GM10266 (cell line): ENCODE measurements around the gene FGA.

ENCODE experiments used
- DNase-seq: peaks from one replicate; pipeline ENCODE4 v3.0.0; 2012; ENCODE audit errors: extremely low spot score
- TF ChIP-seq, protein P1 (sequence below): IDR thresholded peaks from 2 replicates; pipeline ENCODE4 v1.5.1; 2012; ENCODE audit warnings: mild to moderate bottlenecking, low read depth; ENCODE audit not compliant: control insufficient read depth, insufficient read depth; ENCODE audit errors: missing control alignments

FGA gene

DNA sequence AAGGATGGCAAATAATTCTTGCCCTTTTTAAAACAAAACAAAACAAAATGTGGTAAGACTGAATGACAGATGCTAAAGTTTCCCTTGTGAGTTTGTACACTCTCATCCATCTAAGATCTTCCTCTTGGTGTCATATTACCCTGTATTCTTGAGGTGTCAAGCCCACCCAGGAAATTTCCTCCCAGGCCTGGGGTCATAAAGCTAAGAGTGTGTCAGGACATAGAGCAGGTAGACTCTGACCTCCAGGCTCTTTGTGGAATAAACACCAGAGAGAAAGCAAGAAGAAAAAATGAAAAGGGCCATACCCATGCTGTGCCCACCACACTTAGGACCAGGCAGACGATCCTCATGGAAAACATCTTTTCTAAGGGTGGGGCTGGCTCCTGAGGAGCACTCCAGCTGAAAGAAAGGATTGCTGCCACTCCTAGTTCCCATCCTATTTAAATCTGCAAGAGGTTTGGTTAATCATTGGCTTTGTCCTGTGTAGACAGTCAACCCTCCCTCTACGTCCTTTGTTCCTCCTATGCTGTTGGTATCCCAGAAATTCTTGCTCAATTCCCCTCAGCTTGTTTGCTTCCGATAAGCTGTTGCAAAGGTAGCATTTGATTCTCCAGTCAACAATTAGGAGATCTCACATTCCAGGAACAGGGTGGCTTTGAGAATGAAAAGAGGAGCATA, at the start of gene FGA:
FGA (minus strand) TSS at position 414 of the 678 bp plus-strand sequence; CDS start at position 359, 55 bp downstream.
- TF ChIP-seq, protein P1, sequence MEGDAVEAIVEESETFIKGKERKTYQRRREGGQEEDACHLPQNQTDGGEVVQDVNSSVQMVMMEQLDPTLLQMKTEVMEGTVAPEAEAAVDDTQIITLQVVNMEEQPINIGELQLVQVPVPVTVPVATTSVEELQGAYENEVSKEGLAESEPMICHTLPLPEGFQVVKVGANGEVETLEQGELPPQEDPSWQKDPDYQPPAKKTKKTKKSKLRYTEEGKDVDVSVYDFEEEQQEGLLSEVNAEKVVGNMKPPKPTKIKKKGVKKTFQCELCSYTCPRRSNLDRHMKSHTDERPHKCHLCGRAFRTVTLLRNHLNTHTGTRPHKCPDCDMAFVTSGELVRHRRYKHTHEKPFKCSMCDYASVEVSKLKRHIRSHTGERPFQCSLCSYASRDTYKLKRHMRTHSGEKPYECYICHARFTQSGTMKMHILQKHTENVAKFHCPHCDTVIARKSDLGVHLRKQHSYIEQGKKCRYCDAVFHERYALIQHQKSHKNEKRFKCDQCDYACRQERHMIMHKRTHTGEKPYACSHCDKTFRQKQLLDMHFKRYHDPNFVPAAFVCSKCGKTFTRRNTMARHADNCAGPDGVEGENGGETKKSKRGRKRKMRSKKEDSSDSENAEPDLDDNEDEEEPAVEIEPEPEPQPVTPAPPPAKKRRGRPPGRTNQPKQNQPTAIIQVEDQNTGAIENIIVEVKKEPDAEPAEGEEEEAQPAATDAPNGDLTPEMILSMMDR = no peak
- DNase-seq = no peak

DNA sequence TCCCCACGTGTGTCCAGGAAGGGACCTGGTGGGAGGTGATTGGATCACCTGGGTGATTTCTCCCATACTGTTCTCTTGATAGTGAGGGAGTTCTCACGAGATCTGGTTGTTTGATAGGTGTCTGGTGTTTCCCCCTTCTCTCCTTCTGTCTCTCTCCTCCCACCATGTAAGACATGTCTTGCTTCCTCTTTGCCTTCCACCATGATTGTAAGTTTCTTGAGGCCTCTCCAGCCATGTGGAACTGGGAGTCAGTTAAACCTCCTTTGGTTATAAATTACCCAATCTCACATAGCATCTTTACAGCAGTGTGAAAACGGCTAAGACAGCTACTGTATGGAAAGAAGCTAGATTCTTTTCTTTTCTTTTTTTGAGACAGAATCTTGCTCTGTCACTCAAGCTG, 43.5 kb upstream of the FGA start:
- DNase-seq = no peak

DNA sequence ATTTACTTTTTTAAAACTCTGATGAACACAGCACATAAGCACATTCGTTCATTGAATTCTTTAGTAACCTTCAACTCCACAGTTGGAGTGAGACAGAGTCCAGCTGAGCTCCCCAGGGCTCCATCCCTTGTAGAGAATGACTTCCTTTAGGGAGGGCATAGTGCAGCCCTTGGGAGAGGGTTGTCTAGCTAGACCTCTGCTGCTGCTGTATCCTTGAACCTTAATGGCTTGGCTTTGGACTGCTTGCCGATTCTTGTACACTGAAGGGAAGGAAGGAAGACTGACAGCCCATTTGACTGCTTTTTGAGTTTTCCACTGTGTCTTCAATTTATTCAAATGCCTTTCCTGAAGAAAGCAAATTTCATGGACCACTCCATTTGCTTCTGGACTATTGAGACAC, 41.3 kb upstream of the FGA start:
- no peak for DNase-seq
- TF ChIP-seq, protein P1 = no peak

More for the DNA sequence above, 43.5 kb upstream of the FGA start:
- TF ChIP-seq, protein P1 = no peak

DNA sequence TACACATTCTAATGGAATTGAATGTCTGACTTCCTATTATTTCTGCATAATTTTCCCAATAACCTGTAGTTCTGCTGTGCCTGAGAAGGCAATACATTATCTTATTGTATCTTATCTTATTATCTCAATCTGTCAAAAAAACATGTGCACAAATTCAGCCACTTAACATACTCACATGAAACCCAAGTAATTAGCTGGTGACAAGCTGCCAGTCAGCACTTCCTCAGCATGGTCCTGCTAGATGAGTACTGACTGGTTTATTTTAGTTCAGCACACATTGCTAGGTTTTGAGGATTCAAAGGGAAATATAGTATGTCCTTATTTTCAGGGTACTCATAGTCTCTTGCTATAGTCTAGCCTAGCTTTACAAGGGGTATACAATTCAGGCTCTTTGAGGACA, 39.8 kb upstream of the FGA start:
- no peak for DNase-seq
- TF ChIP-seq, protein P1 = no peak

DNA sequence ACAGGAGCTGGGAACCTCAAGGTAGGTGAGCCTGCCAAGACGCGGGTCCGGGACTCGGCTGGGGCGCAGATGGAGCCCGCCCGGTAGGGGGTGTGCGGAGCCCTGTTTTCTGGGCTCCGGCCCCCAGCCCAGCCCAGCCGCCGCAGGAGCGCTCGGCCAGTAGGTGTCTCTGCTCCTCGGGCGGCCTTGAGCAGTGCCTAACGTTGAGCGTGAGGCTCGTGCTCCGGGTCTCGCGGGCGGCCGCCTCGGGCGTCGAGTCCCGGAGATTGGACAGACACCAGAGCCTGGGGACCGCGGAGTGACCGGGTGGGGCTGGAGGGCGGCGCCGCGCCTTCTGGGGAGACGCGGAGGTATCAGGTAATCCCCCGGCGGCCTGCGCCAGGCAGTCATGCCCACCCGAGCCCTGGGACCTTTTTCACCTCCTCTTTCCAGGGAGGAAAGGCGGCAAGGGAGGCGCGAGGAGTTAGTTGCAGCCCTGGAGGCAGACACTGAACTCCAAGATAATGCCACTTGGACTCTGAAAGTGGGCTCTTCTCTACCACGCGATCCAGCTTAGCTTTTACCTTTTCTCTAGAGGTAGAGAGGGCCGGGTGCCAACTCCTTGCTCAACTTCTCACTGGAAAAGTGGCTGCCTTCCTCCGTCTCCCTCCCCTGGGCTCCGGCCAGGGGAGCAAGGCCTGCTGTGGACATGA, 36.4 kb upstream of the FGA start:
- TF ChIP-seq, protein P1 = peak; percentile 75
- peak; percentile 65 for DNase-seq

DNA sequence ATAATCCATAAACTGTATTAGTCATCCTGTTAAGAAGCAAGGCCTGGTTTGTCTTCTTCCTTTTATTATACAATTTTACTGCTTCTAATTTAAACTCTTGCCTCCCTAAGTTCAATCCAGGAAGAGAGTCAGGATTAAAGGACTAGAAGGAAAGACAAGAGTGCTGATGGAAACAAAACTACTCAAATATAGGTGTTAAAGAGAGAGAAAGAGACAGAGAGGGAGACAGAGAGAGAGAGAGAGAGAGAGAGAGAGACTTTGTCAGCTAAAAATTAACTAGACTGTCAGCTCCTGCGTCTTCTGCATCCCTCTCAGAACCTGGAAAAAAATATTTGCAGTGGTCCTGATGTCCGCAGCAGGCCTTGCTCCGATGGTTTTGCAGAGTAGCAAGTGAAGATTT, 35.4 kb upstream of the FGA start:
- TF ChIP-seq, protein P1 = no peak
- no peak for DNase-seq

DNA sequence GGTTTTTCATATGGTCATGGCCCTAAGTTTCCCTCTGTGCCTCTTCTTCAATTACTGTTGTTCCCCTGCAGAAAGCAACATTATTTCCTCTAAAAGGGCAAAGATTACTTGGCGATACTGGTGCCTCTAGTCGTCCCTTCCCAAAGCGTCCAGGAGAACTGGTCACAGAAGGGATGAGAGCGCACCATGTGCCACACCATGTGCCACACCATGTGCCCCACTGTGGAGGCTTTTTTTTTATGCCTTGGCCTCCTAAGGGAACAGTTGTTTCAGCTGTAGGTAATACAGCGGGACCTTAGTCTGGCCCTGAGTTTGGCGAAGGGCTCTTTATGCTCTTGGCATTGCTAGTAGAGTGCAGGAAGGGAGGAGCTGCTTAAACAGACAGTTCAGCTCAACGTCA, 33.5 kb upstream of the FGA start:
- DNase-seq = no peak
- TF ChIP-seq, protein P1 = no peak
